Stimulated activated CD8-positive, alpha-beta memory T cell treated with anti-CD3 and anti-CD28 coated beads, Interleukin-12 subunit alpha, Interleukin-12 subunit beta, amount 100 ng/mL, for 4 hours (primary cell): ENCODE results near the gene KLF11.

Experiments
- DNase-seq: peaks from one replicate; pipeline ENCODE4 v3.0.0-alpha.2; 2020; ENCODE audit warnings: low read depth

Gene KLF11

GRCh38 chr2:10042301-10043161 lies 819 bp upstream of the KLF11 start:
- peak; percentile 23 for DNase-seq

DNA sequence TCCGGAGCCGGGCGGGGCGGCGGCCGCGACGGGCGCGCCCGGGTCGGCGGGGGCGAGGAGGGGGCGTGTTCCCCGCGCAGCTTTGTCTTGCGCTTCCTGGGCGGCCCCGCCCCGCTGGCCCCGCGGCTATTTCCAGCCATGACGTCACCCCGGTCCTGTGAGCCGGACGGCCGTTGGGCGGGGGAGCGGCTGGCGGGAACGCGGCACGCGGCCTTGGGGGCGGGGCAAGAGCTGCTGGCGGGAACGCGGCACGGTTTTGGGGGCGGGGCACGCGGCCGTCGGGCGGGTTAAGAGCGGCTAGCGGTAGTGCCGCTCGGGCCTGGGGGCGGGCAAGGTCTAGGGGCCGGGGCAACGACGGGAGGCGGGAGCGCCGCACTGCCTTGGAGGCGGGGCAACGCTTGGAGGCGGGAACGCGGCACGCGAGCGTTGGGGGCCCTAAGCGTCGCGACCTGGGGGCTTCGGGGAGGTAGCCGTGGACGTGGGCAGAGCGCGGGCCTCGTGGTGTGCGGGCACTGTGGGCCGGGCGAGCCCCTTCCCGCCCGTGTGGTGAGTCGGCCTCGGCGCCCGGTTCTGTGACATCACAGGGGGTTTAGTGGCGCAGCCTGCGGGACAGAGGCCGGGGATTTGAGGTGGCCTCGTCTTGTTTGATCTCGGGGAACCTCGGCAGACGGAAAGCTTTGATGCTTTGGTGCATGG lies 704 bp downstream of the KLF11 start:
- peak; percentile 84 for DNase-seq

DNA sequence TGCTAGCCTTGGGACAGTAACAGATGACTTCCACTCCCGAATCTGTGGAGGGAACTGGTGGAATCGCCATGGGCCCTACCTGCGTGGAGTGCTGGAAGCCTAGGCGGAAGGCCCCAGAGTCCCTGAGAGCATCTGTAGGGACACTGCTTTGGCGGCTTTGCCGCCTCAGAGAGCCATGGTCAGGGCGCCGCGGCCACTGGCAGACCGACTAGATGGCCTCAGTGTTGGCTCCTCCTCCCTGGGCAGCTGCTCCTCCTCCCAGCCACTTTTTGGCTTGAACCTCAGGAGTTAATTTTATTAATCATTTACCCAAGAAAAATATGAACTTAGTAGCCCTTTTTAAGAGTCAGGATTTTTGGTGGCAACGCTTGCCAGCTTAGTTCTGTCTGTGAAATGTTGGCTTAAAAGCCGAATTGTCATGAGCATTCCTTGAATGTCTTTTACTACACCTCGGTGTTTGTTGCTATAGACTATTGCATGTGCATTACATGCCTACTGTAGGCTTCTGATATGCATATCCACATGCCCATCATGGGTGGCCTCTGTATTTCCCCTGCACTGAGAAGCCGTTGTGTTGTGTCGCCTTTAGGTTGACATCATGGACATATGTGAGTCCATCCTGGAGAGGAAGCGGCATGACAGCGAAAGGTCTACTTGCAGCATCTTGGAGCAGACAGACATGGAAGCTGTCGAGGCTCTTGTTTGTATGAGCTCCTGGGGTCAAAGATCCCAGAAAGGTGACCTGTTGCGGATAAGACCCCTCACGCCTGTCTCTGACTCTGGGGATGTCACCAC lies 2.4 kb downstream of the KLF11 start:
- DNase-seq, result no peak

DNA sequence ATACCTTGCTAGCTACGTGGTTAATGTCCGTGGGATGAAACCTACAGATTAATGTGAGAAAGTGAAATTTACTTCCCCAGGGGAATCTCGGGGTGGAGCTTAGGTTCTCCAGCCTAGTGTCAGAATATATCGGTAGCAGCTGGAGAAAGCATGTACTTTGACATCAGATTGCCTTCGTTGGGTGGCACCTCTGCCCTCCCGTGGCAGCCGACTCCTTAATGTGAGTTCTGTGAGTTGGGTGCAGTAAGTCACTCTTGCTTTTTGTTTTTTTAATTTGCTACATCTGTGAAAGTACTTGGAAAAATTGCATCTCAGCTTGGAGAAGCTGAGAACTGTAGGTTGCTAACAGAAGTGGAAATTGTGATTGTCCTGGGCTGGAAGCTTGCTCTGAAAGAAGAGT lies 3.6 kb downstream of the KLF11 start:
- no peak for DNase-seq

DNA sequence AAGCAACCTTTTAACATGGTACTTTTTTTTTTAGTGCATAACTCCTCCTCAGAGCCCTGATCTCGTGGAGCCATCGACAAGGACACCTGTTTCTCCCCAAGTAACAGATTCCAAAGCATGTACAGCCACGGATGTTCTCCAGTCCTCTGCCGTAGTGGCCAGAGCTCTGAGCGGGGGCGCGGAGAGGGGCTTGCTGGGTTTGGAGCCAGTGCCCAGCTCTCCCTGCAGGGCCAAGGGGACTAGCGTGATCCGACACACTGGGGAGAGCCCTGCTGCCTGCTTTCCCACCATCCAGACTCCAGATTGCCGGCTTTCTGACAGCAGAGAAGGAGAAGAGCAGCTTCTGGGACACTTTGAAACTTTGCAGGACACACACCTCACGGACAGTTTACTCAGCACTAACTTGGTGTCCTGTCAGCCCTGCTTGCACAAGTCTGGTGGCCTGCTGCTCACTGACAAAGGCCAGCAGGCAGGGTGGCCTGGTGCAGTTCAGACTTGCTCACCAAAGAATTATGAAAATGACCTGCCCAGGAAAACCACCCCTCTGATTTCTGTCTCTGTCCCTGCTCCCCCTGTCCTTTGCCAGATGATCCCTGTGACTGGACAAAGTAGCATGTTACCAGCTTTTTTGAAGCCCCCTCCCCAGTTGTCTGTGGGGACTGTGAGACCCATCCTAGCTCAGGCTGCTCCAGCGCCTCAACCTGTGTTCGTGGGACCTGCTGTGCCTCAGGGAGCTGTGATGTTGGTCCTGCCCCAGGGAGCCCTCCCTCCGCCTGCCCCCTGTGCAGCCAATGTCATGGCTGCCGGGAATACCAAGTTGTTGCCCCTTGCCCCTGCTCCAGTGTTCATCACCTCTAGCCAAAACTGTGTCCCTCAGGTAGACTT lies 4.5 kb downstream of the KLF11 start:
- no peak for DNase-seq

DNA sequence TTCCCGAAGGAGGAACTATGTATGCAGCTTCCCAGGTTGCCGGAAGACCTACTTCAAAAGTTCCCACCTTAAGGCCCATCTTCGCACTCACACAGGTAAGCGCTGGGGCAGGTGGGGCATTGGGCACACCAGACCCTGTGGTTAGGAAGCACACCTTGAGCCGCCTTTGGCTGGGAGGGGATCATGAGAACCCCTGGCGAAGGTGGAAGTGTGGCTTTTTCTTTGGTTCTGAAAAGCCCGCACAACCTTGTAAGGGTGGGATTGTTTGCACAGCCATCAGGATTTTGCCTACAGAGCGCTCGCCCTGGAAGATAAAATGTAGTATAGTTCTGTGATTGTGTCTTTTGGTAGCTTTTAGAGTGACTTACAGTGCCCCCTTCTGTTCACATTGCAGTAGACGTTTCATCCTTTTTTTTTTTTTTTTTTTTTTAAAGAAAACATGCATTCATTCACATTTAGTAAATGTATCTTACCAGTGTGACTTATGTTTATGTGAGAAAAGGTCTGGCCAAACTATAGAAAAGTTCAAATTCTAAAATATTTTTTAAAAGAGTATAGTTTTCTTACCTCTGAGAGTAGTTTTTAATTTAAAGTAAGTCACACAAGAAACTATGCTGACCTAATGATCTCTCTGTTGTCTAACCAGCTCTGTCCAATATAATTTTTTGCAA lies 5.3 kb downstream of the KLF11 start:
- DNase-seq, result no peak

- no peak for DNase-seq
These were observed 8.9 kb downstream of the KLF11 start for GRCh38 chr2:10052216-10052615.

- no peak for DNase-seq
These were observed 10.0 kb downstream of the KLF11 start for GRCh38 chr2:10053351-10053750.

DNA sequence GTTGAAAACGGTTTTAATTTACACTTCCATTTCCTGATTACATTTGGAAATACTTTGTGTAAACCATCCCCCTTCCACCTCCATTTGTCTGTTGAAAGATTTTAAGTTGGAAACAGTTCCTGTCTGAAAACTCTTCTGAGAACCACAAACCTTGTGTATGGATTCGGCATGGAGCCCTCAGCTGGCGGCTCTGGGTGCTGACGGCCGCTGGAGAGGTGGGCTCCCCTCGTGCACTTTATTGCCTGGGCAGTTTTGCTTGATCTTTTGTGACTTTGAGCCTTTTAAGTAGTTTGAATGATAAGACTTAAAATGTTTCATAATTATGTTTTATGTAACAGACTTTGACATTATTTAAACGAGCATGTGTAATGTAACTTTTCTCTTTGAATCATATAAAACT lies 11.1 kb downstream of the KLF11 start:
- DNase-seq, result no peak

GRCh38 chr2:10054976-10055375 lies 11.6 kb downstream of the KLF11 start:
- no peak for DNase-seq

DNA sequence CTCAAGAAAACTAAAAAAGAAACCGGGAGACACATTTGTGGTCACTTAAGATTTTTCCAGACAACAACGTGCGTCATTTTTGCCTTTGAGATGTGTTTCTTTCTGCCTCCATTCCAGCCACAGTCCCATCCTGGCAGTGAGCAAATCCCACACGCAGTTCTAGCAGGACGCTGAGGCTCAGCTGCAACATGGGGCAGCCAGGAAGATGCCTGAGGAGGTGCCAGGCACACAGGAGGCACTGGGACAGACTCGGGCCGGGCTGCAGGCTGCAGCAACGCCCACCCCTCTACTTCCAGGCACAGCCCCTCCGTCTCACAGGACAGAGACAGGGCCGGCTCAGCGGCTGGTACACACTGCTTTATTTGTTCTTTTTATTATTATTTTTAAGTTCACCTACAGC lies 13.1 kb downstream of the KLF11 start:
- no peak for DNase-seq

GRCh38 chr2:10057231-10058107 lies 14.1 kb downstream of the KLF11 start:
- no peak for DNase-seq

- DNase-seq, result no peak
These were observed 15.1 kb downstream of the KLF11 start for GRCh38 chr2:10058251-10059015.

DNA sequence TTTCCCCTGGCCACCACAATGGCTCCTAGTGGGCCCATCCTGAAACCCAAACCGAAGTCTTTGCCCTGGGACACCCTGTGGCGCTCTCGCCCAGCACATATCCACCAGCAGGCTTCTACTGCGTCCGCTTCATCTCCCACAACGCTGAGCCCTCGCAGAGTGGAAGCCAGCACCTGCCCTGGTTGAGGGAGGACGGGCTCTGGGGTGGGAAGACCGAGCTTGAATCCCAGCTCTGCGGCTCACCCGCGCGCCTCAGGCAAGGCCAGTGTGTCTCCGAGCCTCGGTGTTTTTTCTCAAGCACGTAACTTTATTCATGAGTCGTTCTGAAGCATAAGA lies 15.6 kb downstream of the KLF11 start:
- no peak for DNase-seq

DNA sequence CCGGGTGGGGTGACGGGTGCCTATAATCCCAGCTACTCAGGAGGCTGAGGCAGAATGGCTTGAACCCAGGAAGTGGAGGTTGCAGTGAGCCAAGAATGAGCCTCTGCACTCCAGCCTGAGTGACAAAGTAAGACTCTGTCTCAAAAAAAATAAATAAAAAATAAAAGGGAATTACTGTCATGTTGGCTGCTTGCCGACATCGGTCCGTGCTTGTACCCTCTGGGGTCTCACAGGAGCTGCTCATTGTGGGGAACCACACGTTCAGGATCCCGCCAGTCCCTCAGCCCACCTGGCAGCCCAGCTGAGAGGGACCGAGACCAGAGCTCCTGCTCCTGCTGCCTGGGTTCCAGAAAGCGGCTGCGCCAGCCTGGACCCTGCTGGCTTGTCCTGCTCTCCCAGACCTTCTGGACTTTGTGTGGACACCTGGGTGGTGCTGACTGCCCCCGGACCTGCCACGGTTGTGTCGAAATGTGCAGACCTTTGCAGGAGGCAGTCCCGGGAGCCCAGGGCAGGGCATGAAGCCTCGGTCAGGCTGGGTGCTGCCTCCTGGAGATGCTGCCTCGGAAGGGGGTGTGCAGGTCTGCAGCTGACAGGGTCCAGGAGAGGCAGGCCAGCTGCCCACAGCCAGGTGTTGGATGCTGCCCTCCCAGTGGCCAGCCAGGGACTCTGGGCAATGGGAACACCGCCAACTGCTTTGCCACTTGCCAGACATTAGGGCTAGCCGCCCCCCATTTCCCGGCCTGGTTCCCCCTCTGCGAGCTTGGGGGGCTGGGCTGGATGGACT lies 16.4 kb downstream of the KLF11 start:
- DNase-seq, result no peak

- DNase-seq, result no peak
These were observed 18.0 kb downstream of the KLF11 start for GRCh38 chr2:10061221-10061925.

GRCh38 chr2:10062931-10063365 lies 19.6 kb downstream of the KLF11 start:
- DNase-seq, result no peak

- DNase-seq, result no peak
These were observed 20.2 kb downstream of the KLF11 start for GRCh38 chr2:10063566-10063965.
